Endodermal cell (in vitro differentiated cells): ENCODE data around the gene NEAT1. TPM values are rescaled to one million over a fixed set of nuclear protein-coding genes. Genes with fewer than 3 reads are reported as not detected.

Experiments used
- DNase-seq: peaks from one replicate; pipeline ENCODE4 v3.0.0-alpha.2; 2017
- H3K27ac ChIP-seq: 2 replicates; pipeline ENCODE4 v1.5.1; 2013; ENCODE audit warnings: mild to moderate bottlenecking, low read depth, low read length, moderate library complexity
- H3K27me3 ChIP-seq: 2 replicates; pipeline ENCODE4 v1.6.1; 2013; ENCODE audit warnings: mild to moderate bottlenecking, low read length, moderate library complexity; ENCODE audit not compliant: insufficient read depth, control insufficient read depth, poor library complexity, severe bottlenecking
- H3K36me3 ChIP-seq: 2 replicates; pipeline ENCODE4 v1.7.0; 2013; ENCODE audit warnings: mild to moderate bottlenecking, low read length, moderate library complexity; ENCODE audit not compliant: control insufficient read depth, insufficient read depth
- H3K4me1 ChIP-seq: one replicate; pipeline ENCODE4 v1.7.0; 2013; ENCODE audit warnings: low read length; ENCODE audit not compliant: control insufficient read depth, insufficient read depth
- H3K4me3 ChIP-seq: 2 replicates; pipeline ENCODE4 v1.5.1; 2013; ENCODE audit warnings: mild to moderate bottlenecking, low read length, moderate library complexity
- H3K9ac ChIP-seq: 2 replicates; pipeline ENCODE4 v1.6.1; 2013; ENCODE audit warnings: mild to moderate bottlenecking, low read length, moderate library complexity; ENCODE audit not compliant: poor library complexity, severe bottlenecking; ENCODE audit errors: extremely low read depth
- H3K9me3 ChIP-seq: 2 replicates; pipeline ENCODE4 v1.6.1; 2013; ENCODE audit warnings: mild to moderate bottlenecking, low read length, moderate library complexity; ENCODE audit not compliant: control insufficient read depth
- H3K27ac Mint-ChIP-seq: 2 replicates; pipeline ENCODE4 v1.8.0; 2020; ENCODE audit warnings: mixed read lengths
- H3K27me3 Mint-ChIP-seq: 2 replicates; pipeline ENCODE4 v1.8.0; 2021; ENCODE audit warnings: mild to moderate bottlenecking, mixed read lengths; ENCODE audit not compliant: insufficient read depth
- H3K36me3 Mint-ChIP-seq: 2 replicates; pipeline ENCODE4 v1.8.0; 2020; ENCODE audit warnings: low read depth, mixed read lengths
- H3K4me1 Mint-ChIP-seq: 2 replicates; pipeline ENCODE4 v1.8.0; 2020; ENCODE audit warnings: mixed read lengths
- H3K4me3 Mint-ChIP-seq: 2 replicates; pipeline ENCODE4 v1.8.0; 2020; ENCODE audit warnings: mild to moderate bottlenecking, moderate library complexity, mixed read lengths
- H3K9me3 Mint-ChIP-seq: 2 replicates; pipeline ENCODE4 v1.8.0; 2020; ENCODE audit warnings: mild to moderate bottlenecking, mixed read lengths
- WGBS, 2 experiments: methylation state at CpG; one replicate each; pipeline versions ENCODE4 v1.1.5 to v1.1.7; 2013; ENCODE audit warnings: missing lambda C conversion rate in 2 of 2, mixed read lengths in 1 of 2; ENCODE audit not compliant: insufficient coverage in 1 of 2, insufficient read length in 1 of 2; 5-methylcytosine and 5-hydroxymethylcytosine counted together
- total RNA-seq, 2 donors: library from RNA; stranded (reverse); fragmentation: NEBNext Ultra II Directional in 1 of 2; extraction: Animal tissue kit (Norgen Biotek cat#: 25700) in 1 of 2; gene quantifications; 2 replicates in 1 of 2; 3 replicates in 1 of 2; pipeline ENCODE4 v1.2.1, GENCODE V29; 2021
- TF ChIP-seq, protein P1 (sequence below): fragments of 200-600 bp; sonication (generic); conservative IDR thresholded peaks from 2 replicates; pipeline ENCODE4 v1.5.0; 2021; ENCODE audit warnings: antibody characterized with exemption, mild to moderate bottlenecking

NEAT1 gene
- total RNA-seq, 2 donors from 2014 or later: 61.3 to 85.2 TPM

DNA sequence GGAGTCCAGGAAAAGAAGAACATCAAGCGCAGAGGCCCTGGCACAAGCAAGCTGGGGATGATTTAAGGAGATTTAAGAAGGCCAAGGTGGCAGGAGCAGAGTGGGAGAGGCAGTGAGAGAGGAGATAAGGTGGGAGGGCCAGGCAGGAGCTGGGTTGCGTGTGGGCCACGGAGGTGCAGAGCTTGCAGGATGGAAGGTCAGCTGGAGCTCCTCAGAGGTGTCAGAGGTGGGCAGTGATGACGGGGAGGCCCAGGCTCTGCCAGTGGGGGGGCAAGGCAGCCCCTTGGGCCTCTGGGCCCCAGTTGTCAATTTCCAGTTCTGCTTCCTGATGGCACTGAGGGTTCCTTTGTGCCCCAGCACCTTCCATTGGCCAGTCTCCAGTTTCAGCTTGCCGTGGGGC lies 29.7 kb upstream of the NEAT1 start:
- WGBS, 2 experiments: 95 to 100% methylated on average over 1 to 5 of the region's 5 CpGs
- Mint-ChIP-seq H3K4me3 (no peak overlapping the region), H3K27me3 (no peaks in the 10 kb centered on the region), H3K4me1 (peaks cover 14% of the 10 kb centered on the region), H3K27ac (no peak overlapping the region), H3K9me3 (no peaks in the 10 kb centered on the region), H3K36me3 (peaks cover 11% of the 10 kb centered on the region)
- Histone ChIP-seq H3K9me3 (no peaks in the 10 kb centered on the region), H3K27ac (no peak overlapping the region), H3K4me3 (no peak overlapping the region), H3K36me3 (peaks cover 7% of the 10 kb centered on the region), H3K27me3 (no peaks in the 10 kb centered on the region), H3K9ac (no peak overlapping the region), H3K4me1 (no peaks in the 10 kb centered on the region)
- TF ChIP-seq, protein P1, sequence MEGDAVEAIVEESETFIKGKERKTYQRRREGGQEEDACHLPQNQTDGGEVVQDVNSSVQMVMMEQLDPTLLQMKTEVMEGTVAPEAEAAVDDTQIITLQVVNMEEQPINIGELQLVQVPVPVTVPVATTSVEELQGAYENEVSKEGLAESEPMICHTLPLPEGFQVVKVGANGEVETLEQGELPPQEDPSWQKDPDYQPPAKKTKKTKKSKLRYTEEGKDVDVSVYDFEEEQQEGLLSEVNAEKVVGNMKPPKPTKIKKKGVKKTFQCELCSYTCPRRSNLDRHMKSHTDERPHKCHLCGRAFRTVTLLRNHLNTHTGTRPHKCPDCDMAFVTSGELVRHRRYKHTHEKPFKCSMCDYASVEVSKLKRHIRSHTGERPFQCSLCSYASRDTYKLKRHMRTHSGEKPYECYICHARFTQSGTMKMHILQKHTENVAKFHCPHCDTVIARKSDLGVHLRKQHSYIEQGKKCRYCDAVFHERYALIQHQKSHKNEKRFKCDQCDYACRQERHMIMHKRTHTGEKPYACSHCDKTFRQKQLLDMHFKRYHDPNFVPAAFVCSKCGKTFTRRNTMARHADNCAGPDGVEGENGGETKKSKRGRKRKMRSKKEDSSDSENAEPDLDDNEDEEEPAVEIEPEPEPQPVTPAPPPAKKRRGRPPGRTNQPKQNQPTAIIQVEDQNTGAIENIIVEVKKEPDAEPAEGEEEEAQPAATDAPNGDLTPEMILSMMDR: no peak
- DNase-seq: no peak

DNA sequence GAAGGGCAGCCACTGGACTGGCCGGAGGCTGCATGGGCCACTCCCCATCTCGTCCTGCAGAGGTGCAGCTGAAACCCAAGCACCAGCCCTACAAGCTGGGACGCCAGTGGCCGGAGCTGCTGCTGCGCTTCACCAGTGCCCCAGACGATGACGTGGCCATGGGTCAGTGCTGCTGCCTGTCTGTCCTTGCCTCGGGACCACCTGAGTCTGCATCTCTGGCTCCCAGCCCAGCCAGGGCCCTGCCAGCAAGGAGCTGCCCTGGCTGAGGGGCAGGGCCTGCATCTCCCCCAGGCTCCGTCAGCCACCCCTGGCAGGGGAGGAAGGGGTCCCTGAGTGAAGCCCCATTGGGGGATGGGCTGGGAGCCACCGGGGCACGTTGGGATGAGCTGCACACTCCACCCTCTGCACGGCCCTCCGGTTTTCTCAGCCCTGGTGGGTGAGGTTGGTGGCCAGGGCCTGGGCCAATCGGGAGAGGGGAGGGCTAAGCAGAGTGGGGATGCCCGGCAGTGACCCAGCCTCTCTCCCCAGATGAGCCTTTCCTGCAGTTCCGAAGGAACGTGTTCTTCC lies 29.0 kb upstream of the NEAT1 start:
- H3K4me3 ChIP-seq: no peak overlapping the region
- peaks cover 16% of the 10 kb centered on the region for H3K36me3 Mint-ChIP-seq
- no peak overlapping the region for H3K27ac Mint-ChIP-seq
- H3K9me3 Mint-ChIP-seq: no peaks in the 10 kb centered on the region
- H3K9me3 ChIP-seq: no peaks in the 10 kb centered on the region
- peaks cover 7% of the 10 kb centered on the region for H3K36me3 ChIP-seq
- WGBS, 2 experiments: 85 to 89% methylated on average over 13 to 17 of the region's 17 CpGs
- H3K4me1 Mint-ChIP-seq: peaks cover 14% of the 10 kb centered on the region
- no peaks in the 10 kb centered on the region for H3K27me3 ChIP-seq
- no peaks in the 10 kb centered on the region for H3K4me1 ChIP-seq
- no peak overlapping the region for H3K4me3 Mint-ChIP-seq
- TF ChIP-seq, protein P1: no peak
- no peak overlapping the region for H3K27ac ChIP-seq
- no peak overlapping the region for H3K9ac ChIP-seq
- H3K27me3 Mint-ChIP-seq: no peaks in the 10 kb centered on the region
- no peak for DNase-seq

DNA sequence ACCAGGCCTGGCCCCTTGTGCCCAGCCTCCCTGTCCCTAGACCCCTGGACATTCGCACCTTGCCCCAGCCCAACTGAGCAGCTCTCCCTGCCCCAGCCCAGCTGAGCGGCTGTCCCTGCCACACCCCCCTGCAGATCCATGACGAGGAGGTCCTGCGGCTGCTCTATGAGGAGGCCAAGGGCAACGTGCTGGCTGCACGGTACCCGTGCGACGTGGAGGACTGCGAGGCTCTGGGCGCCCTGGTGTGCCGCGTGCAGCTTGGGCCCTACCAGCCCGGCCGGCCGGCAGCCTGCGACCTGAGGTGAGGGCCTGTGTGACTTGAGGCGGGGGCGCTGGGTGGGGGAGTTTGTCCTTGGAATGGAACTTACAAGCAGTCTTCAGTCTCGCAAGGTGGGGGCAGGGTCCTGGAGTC lies 28.5 kb upstream of the NEAT1 start:
- WGBS, 2 experiments: 95 to 100% methylated on average over 2 to 20 of the region's 20 CpGs
- H3K27ac ChIP-seq: no peak overlapping the region
- no peaks in the 10 kb centered on the region for H3K4me1 ChIP-seq

More for the DNA sequence above, 28.5 kb upstream of the NEAT1 start:
- Mint-ChIP-seq H3K27me3 (no peaks in the 10 kb centered on the region), H3K36me3 (peaks cover 15% of the 10 kb centered on the region), H3K27ac (no peak overlapping the region), H3K4me1 (peaks cover 9% of the 10 kb centered on the region), H3K4me3 (no peak overlapping the region), H3K9me3 (no peaks in the 10 kb centered on the region)
- Histone ChIP-seq H3K36me3 (peaks cover 7% of the 10 kb centered on the region), H3K27me3 (no peaks in the 10 kb centered on the region), H3K4me3 (no peak overlapping the region), H3K9me3 (no peaks in the 10 kb centered on the region), H3K9ac (no peak overlapping the region)
- TF ChIP-seq, protein P1: no peak
- no peak for DNase-seq
